Measurements from ENCODE around the gene EPSTI1.

The EPSTI1 gene

DNA sequence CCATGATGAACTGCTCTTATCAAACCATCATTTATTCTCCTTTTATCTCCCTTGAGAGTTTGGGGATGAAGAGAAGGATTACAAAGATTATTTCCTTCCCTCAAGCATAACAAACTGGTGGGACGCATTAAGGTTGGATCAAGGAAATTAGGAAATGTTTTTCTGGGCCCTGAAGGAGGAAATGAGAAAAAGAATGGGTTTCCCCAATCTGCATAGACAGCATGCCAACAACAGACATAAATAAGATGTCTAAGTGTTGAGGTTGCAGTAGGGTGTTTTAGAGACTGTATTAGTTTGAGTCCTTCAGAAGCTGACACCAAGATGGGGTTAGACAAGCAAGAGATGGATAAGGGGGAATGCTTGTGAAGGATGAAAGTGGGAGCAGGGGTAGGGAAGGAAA is 7.3 kb downstream of the EPSTI1 start:
- no peak overlapping the region for H3K4me2 ChIP-seq (ENCODE audit: insufficient read depth, low read length)
- no peak overlapping the region for H2AFZ ChIP-seq (ENCODE audit: low read depth, low read length)
- DNase-seq (no peak), ATAC-seq (ENCODE audit: insufficient read depth, low read depth) (no peak)
- peaks cover 5% of the 10 kb centered on the region for H3K4me1 ChIP-seq (ENCODE audit: insufficient read depth, low read length)
- H3K79me2 ChIP-seq (ENCODE audit: insufficient read depth, low read length) = no peaks in the 10 kb centered on the region
- no peaks in the 10 kb centered on the region for H3K9me3 ChIP-seq (ENCODE audit: insufficient read depth, low read length, severe bottlenecking)
- no peaks in the 10 kb centered on the region for H3K36me3 ChIP-seq (ENCODE audit: insufficient read depth, low read length)
- TF ChIP-seq EZH2 (IDR thresholded peaks at IDR 0.05; ENCODE audit: borderline replicate concordance, low read depth, low read length, severe bottlenecking) = no peak
- TF ChIP-seq, protein P1, sequence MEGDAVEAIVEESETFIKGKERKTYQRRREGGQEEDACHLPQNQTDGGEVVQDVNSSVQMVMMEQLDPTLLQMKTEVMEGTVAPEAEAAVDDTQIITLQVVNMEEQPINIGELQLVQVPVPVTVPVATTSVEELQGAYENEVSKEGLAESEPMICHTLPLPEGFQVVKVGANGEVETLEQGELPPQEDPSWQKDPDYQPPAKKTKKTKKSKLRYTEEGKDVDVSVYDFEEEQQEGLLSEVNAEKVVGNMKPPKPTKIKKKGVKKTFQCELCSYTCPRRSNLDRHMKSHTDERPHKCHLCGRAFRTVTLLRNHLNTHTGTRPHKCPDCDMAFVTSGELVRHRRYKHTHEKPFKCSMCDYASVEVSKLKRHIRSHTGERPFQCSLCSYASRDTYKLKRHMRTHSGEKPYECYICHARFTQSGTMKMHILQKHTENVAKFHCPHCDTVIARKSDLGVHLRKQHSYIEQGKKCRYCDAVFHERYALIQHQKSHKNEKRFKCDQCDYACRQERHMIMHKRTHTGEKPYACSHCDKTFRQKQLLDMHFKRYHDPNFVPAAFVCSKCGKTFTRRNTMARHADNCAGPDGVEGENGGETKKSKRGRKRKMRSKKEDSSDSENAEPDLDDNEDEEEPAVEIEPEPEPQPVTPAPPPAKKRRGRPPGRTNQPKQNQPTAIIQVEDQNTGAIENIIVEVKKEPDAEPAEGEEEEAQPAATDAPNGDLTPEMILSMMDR (IDR thresholded peaks at IDR 0.05; ENCODE audit: borderline replicate concordance, extremely low read depth, low read length, poor library complexity, severe bottlenecking) = no peak
- H4K20me1 ChIP-seq (ENCODE audit: insufficient read depth, low read length) = no peaks in the 10 kb centered on the region
- H3K9ac ChIP-seq (ENCODE audit: low read depth, low read length) = no peak overlapping the region
- H3K27me3 ChIP-seq (ENCODE audit: insufficient read depth, low read length, poor library complexity) = no peaks in the 10 kb centered on the region
- H3K4me3 ChIP-seq (ENCODE audit: low read depth in 1 of 2, low read length in 2 of 2) = no peak overlapping the region
- H3K27ac ChIP-seq (ENCODE audit: low read length) = no peak overlapping the region

DNA sequence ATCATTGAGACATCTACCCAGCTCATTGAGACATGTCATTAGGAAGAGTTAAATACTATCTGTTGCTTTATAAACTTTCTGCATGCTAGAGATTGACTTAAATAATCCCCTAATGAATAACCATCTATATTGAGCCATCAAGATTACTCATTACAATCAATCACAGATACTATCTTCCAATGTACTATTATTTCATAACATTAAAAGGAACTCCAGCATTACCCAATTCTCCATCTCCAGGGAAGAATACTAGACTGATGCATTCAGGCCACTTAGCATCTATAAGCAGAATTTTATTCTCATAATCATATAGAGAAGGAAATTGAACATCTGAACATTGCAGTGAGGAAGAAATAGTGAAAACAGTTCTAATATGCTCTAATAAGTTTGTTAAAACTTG is 8.0 kb downstream of the EPSTI1 start:
- Histone ChIP-seq H3K27me3 (ENCODE audit: insufficient read depth, low read length, poor library complexity) (no peaks in the 10 kb centered on the region), H2AFZ (ENCODE audit: low read depth, low read length) (no peak overlapping the region), H3K79me2 (ENCODE audit: insufficient read depth, low read length) (no peaks in the 10 kb centered on the region), H3K36me3 (ENCODE audit: insufficient read depth, low read length) (no peaks in the 10 kb centered on the region), H3K4me1 (ENCODE audit: insufficient read depth, low read length) (peaks cover 1% of the 10 kb centered on the region), H3K9me3 (ENCODE audit: insufficient read depth, low read length, severe bottlenecking) (no peaks in the 10 kb centered on the region), H4K20me1 (ENCODE audit: insufficient read depth, low read length) (no peaks in the 10 kb centered on the region), H3K9ac (ENCODE audit: low read depth, low read length) (no peak overlapping the region), H3K27ac (ENCODE audit: low read length) (no peak overlapping the region), H3K4me3 (ENCODE audit: low read depth in 1 of 2, low read length in 2 of 2) (no peak overlapping the region), H3K4me2 (ENCODE audit: insufficient read depth, low read length) (no peak overlapping the region)
- DNase-seq (no peak), ATAC-seq (ENCODE audit: insufficient read depth, low read depth) (no peak)
- no peak for TF ChIP-seq EZH2 (IDR thresholded peaks at IDR 0.05; ENCODE audit: borderline replicate concordance, low read depth, low read length, severe bottlenecking)
- TF ChIP-seq, protein P1 (IDR thresholded peaks at IDR 0.05; ENCODE audit: borderline replicate concordance, extremely low read depth, low read length, poor library complexity, severe bottlenecking) = no peak

DNA sequence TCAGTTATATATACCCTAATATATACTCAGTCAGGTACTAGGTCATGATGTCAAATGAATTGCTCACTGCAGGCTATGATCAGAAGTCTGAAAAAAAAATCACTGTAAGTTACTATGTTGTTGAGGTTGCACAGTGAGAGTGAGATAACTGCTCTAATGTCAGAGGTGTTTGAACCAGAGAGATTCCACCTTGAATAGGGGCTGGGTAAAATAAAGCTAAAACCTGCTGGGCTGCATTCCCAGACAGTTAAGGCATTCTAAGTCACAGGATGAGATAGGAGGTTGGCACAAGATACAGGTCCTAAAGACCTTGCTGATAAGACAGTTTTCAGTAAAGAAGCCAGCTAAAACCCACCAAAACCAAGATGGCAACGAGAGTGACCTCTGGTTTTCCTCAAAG is 10.2 kb downstream of the EPSTI1 start:
- Histone ChIP-seq H3K4me2 (ENCODE audit: insufficient read depth, low read length) (no peak overlapping the region), H3K9me3 (ENCODE audit: insufficient read depth, low read length, severe bottlenecking) (no peaks in the 10 kb centered on the region), H3K27ac (ENCODE audit: low read length) (no peak overlapping the region), H2AFZ (ENCODE audit: low read depth, low read length) (no peak overlapping the region), H3K79me2 (ENCODE audit: insufficient read depth, low read length) (no peaks in the 10 kb centered on the region), H3K9ac (ENCODE audit: low read depth, low read length) (no peak overlapping the region), H3K4me3 (ENCODE audit: low read depth in 1 of 2, low read length in 2 of 2) (no peak overlapping the region), H4K20me1 (ENCODE audit: insufficient read depth, low read length) (no peaks in the 10 kb centered on the region), H3K27me3 (ENCODE audit: insufficient read depth, low read length, poor library complexity) (no peaks in the 10 kb centered on the region), H3K4me1 (ENCODE audit: insufficient read depth, low read length) (no peaks in the 10 kb centered on the region), H3K36me3 (ENCODE audit: insufficient read depth, low read length) (no peaks in the 10 kb centered on the region)
- ATAC-seq (ENCODE audit: insufficient read depth, low read depth) (no peak), DNase-seq (no peak)
- TF ChIP-seq EZH2 (IDR thresholded peaks at IDR 0.05; ENCODE audit: borderline replicate concordance, low read depth, low read length, severe bottlenecking) = no peak
- TF ChIP-seq, protein P1 (IDR thresholded peaks at IDR 0.05; ENCODE audit: borderline replicate concordance, extremely low read depth, low read length, poor library complexity, severe bottlenecking) = no peak

DNA sequence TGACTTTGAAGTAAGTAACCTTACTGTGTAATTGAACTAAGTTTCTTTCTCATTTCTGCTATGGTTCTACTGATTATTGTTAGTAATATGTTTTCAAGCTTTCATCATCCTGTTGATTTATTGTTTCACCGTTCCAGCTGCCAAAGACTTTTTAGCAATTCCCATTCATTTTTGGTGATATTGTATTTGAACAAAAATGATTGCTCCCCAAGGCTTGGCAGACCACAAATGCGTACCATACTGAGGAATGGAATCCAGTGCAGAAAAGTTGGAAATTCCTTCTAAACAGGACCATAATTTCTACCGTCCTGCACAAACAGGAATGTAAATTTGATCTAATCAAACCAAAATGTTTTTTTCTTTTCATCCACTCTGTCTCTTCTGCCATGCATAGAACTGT is 10.7 kb downstream of the EPSTI1 start:
- no peak overlapping the region for H3K27ac ChIP-seq (ENCODE audit: low read length)
- H3K9ac ChIP-seq (ENCODE audit: low read depth, low read length) = no peak overlapping the region
- H3K36me3 ChIP-seq (ENCODE audit: insufficient read depth, low read length) = no peaks in the 10 kb centered on the region
- H3K9me3 ChIP-seq (ENCODE audit: insufficient read depth, low read length, severe bottlenecking) = no peaks in the 10 kb centered on the region
- H3K4me2 ChIP-seq (ENCODE audit: insufficient read depth, low read length) = no peak overlapping the region
- H3K27me3 ChIP-seq (ENCODE audit: insufficient read depth, low read length, poor library complexity) = no peaks in the 10 kb centered on the region
- DNase-seq = no peak
- no peaks in the 10 kb centered on the region for H3K79me2 ChIP-seq (ENCODE audit: insufficient read depth, low read length)
- no peak for ATAC-seq (ENCODE audit: insufficient read depth, low read depth)
- no peak overlapping the region for H3K4me3 ChIP-seq (ENCODE audit: low read depth in 1 of 2, low read length in 2 of 2)
- TF ChIP-seq, protein P1 (IDR thresholded peaks at IDR 0.05; ENCODE audit: borderline replicate concordance, extremely low read depth, low read length, poor library complexity, severe bottlenecking) = no peak
- TF ChIP-seq EZH2 (IDR thresholded peaks at IDR 0.05; ENCODE audit: borderline replicate concordance, low read depth, low read length, severe bottlenecking) = no peak
- no peak overlapping the region for H2AFZ ChIP-seq (ENCODE audit: low read depth, low read length)
- H3K4me1 ChIP-seq (ENCODE audit: insufficient read depth, low read length) = no peaks in the 10 kb centered on the region
- H4K20me1 ChIP-seq (ENCODE audit: insufficient read depth, low read length) = no peaks in the 10 kb centered on the region
